ENCODE measurements around the gene PRR36. TPM values are rescaled to one million over a fixed set of nuclear protein-coding genes. Genes with fewer than 3 reads are reported as not detected.

The PRR36 gene
- total RNA-seq (2022) (0.10 and 0.26 TPM in 2 replicates), Bru-seq, nascent RNA (not detected), BruChase-seq, experiment 1, labeled RNA remaining after a 6-hour chase (not detected), BruChase-seq, experiment 2, labeled RNA remaining after a 2-hour chase (not detected)
- long read RNA-seq, partial matches to known transcripts, result 1 of 1 reads
- long read RNA-seq, other reads (novel, unspliced or antisense), result 0 of 1 reads

GRCh38 chr19:7874076-7874896 is at the start of gene PRR36:
PRR36 (minus strand) TSS chr19:7874390; CDS start chr19:7873689, 701 bp downstream.
- TF ChIP-seq, protein P1, sequence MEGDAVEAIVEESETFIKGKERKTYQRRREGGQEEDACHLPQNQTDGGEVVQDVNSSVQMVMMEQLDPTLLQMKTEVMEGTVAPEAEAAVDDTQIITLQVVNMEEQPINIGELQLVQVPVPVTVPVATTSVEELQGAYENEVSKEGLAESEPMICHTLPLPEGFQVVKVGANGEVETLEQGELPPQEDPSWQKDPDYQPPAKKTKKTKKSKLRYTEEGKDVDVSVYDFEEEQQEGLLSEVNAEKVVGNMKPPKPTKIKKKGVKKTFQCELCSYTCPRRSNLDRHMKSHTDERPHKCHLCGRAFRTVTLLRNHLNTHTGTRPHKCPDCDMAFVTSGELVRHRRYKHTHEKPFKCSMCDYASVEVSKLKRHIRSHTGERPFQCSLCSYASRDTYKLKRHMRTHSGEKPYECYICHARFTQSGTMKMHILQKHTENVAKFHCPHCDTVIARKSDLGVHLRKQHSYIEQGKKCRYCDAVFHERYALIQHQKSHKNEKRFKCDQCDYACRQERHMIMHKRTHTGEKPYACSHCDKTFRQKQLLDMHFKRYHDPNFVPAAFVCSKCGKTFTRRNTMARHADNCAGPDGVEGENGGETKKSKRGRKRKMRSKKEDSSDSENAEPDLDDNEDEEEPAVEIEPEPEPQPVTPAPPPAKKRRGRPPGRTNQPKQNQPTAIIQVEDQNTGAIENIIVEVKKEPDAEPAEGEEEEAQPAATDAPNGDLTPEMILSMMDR (IDR thresholded peaks at IDR 0.05; ENCODE audit: unreplicated experiment), result no peak
- Mint-ChIP-seq H3K9me3 (ENCODE audit: unreplicated experiment) (no peaks in the 10 kb centered on the region), H3K27ac (ENCODE audit: low read depth, unreplicated experiment) (no peak within 1 kb of the TSS), H3K4me1 (ENCODE audit: insufficient read depth, unreplicated experiment) (peaks cover 25% of the 10 kb centered on the region), H3K36me3 (ENCODE audit: insufficient read depth, unreplicated experiment) (peaks cover 7% of the 10 kb centered on the region), H3K4me3 (ENCODE audit: unreplicated experiment) (no peak within 1 kb of the TSS), H3K27me3 (ENCODE audit: insufficient read depth, unreplicated experiment) (no peaks in the 10 kb centered on the region)
- no TSS peak for BruUV-seq (replicated peaks)
- intact Hi-C loops (cut with micrococcal nuclease), result no loop called here
- ChIA-PET CTCF (no interaction called here), POLR2A (interaction anchor here (0.6 kb wide), 1 partner anchor 28 kb away, joined by 3 read pairs; no protein-coding TSS in a partner anchor)
- DNase-seq (ENCODE audit: unreplicated experiment), result no peak

GRCh38 chr19:7923295-7924191 is 49.4 kb upstream of the PRR36 start:
- ChIA-PET CTCF (interaction anchor here (0.6 to 3.6 kb wide), 4 partner anchors 22 to 71 kb away, joined by 3 to 15 read pairs (median 4); partner anchors contain the start of gene LRRC8E), POLR2A (interaction anchor here (0.8 kb wide), 1 partner anchor 293 kb away, joined by 3 read pairs; no protein-coding TSS in a partner anchor)
- Mint-ChIP-seq H3K27me3 (ENCODE audit: insufficient read depth, unreplicated experiment) (no peaks in the 10 kb centered on the region), H3K27ac (ENCODE audit: low read depth, unreplicated experiment) (no peak overlapping the region), H3K4me3 (ENCODE audit: unreplicated experiment) (no peak overlapping the region), H3K9me3 (ENCODE audit: unreplicated experiment) (no peaks in the 10 kb centered on the region), H3K36me3 (ENCODE audit: insufficient read depth, unreplicated experiment) (peaks cover 44% of the 10 kb centered on the region), H3K4me1 (ENCODE audit: insufficient read depth, unreplicated experiment) (peaks cover 24% of the 10 kb centered on the region)
- no TSS peak for BruUV-seq (replicated peaks)
- DNase-seq (ENCODE audit: unreplicated experiment), result no peak
- TF ChIP-seq, protein P1 (IDR thresholded peaks at IDR 0.05; ENCODE audit: unreplicated experiment), result no peak
- intact Hi-C loops (cut with micrococcal nuclease), result loop anchor here (5.0 kb wide), 1 partner anchor 56 kb away; no protein-coding TSS in a partner anchor

- peaks cover 37% of the 10 kb centered on the region for H3K36me3 Mint-ChIP-seq (ENCODE audit: insufficient read depth, unreplicated experiment)
- no peaks in the 10 kb centered on the region for H3K9me3 Mint-ChIP-seq (ENCODE audit: unreplicated experiment)
- H3K4me1 Mint-ChIP-seq (ENCODE audit: insufficient read depth, unreplicated experiment), result peaks cover 19% of the 10 kb centered on the region
- ChIA-PET POLR2A (interaction anchor here (0.7 kb wide), 1 partner anchor 82 kb away, joined by 3 read pairs; no protein-coding TSS in a partner anchor), CTCF (interaction anchor here (0.5 to 3.6 kb wide), 7 partner anchors 14 to 310 kb away, joined by 3 to 15 read pairs (median 4); partner anchors contain the start of gene LRRC8E)
- intact Hi-C loops (cut with micrococcal nuclease), result loop anchor here (5.0 kb wide), 1 partner anchor 56 kb away; no protein-coding TSS in a partner anchor
- no peak overlapping the region for H3K4me3 Mint-ChIP-seq (ENCODE audit: unreplicated experiment)
- no peaks in the 10 kb centered on the region for H3K27me3 Mint-ChIP-seq (ENCODE audit: insufficient read depth, unreplicated experiment)
- TF ChIP-seq, protein P1 (IDR thresholded peaks at IDR 0.05; ENCODE audit: unreplicated experiment), result no peak
- H3K27ac Mint-ChIP-seq (ENCODE audit: low read depth, unreplicated experiment), result no peak overlapping the region
- no peak for DNase-seq (ENCODE audit: unreplicated experiment)
- BruUV-seq (replicated peaks), result no TSS peak
Measured at GRCh38 chr19:7922836-7923195, 48.6 kb upstream of the PRR36 start.
